ENCODE measurements around the gene ARHGAP44.

DNA sequence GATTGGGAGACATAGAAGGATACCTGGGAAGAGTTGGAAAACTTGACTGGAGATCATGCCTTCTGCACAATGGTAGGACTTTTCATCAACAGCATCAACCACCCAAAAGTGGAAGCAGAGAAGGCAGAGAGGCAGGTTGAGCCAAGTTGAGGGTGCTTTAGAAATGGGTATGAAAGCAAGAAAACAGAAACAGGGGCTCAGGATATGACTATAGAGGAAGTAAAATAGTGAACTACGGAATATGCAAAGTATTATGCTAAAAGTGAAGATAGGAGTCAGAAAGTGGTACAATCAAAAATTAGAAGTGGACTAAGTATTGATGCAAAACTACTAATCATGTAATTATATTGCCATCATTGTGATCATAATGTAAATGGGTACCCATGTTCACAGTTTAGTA is 16.1 kb upstream of the ARHGAP44 start:
- TF ChIP-seq NFIB (CRISPR knock-in tag; IDR thresholded peaks at IDR 0.05; ENCODE audit: borderline replicate concordance) (no peak), MYC (CRISPR knock-in tag; IDR thresholded peaks at IDR 0.05; ENCODE audit: borderline replicate concordance) (no peak), HCFC1 (IDR thresholded peaks at IDR 0.05; ENCODE audit: low read depth, low read length) (no peak), RFXANK (CRISPR knock-in tag; IDR thresholded peaks at IDR 0.05) (no peak)
- TF ChIP-seq, protein P1, sequence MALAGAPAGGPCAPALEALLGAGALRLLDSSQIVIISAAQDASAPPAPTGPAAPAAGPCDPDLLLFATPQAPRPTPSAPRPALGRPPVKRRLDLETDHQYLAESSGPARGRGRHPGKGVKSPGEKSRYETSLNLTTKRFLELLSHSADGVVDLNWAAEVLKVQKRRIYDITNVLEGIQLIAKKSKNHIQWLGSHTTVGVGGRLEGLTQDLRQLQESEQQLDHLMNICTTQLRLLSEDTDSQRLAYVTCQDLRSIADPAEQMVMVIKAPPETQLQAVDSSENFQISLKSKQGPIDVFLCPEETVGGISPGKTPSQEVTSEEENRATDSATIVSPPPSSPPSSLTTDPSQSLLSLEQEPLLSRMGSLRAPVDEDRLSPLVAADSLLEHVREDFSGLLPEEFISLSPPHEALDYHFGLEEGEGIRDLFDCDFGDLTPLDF (CRISPR knock-in tag; IDR thresholded peaks at IDR 0.05), result no peak
- TF ChIP-seq, protein P2, sequence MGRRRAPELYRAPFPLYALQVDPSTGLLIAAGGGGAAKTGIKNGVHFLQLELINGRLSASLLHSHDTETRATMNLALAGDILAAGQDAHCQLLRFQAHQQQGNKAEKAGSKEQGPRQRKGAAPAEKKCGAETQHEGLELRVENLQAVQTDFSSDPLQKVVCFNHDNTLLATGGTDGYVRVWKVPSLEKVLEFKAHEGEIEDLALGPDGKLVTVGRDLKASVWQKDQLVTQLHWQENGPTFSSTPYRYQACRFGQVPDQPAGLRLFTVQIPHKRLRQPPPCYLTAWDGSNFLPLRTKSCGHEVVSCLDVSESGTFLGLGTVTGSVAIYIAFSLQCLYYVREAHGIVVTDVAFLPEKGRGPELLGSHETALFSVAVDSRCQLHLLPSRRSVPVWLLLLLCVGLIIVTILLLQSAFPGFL (CRISPR knock-in tag; IDR thresholded peaks at IDR 0.05), result no peak

Measured in HepG2 (cell line).